ENCODE results near the gene PTCD3.

GRCh38 chr2:86160156-86160952, 54.3 kb downstream of the PTCD3 start:
- TF ChIP-seq, protein P1, sequence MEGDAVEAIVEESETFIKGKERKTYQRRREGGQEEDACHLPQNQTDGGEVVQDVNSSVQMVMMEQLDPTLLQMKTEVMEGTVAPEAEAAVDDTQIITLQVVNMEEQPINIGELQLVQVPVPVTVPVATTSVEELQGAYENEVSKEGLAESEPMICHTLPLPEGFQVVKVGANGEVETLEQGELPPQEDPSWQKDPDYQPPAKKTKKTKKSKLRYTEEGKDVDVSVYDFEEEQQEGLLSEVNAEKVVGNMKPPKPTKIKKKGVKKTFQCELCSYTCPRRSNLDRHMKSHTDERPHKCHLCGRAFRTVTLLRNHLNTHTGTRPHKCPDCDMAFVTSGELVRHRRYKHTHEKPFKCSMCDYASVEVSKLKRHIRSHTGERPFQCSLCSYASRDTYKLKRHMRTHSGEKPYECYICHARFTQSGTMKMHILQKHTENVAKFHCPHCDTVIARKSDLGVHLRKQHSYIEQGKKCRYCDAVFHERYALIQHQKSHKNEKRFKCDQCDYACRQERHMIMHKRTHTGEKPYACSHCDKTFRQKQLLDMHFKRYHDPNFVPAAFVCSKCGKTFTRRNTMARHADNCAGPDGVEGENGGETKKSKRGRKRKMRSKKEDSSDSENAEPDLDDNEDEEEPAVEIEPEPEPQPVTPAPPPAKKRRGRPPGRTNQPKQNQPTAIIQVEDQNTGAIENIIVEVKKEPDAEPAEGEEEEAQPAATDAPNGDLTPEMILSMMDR (conservative IDR thresholded peaks at IDR 0.05; ENCODE audit: low read length), result no peak
- TF ChIP-seq EZH2phosphoT487 (IDR thresholded peaks at IDR 0.05; ENCODE audit: borderline replicate concordance), result no peak

Measured in Loucy (cell line).